SU-DHL-6 (cell line): ENCODE measurements around the gene ATAD1.

Experiments used
- H2AFZ ChIP-seq: fragments of 200-600 bp; sonication (generic); 2 replicates; pipeline ENCODE4 v1.6.1; 2014; ENCODE audit warnings: low read depth, mild to moderate bottlenecking, moderate library complexity, mixed read lengths, antibody characterized with exemption, low read length; ENCODE audit not compliant: severe bottlenecking
- H3F3A ChIP-seq: fragments of 200-600 bp; shearing (Covaris generic); 2 replicates; pipeline ENCODE4 v1.6.0; 2016; ENCODE audit warnings: antibody characterized with exemption, mild to moderate bottlenecking; ENCODE audit not compliant: insufficient read depth
- H3K27ac ChIP-seq: fragments of 200-600 bp; sonication (generic); 2 replicates; pipeline ENCODE4 v1.5.1; 2016; ENCODE audit warnings: low read depth, mild to moderate bottlenecking, low read length, moderate library complexity, mixed read lengths
- H3K27me3 ChIP-seq: fragments of 200-600 bp; sonication (generic), shearing (Covaris generic); 2 replicates; pipeline ENCODE4 v1.6.0; 2014; ENCODE audit warnings: mild to moderate bottlenecking, low read length
- H3K36me3 ChIP-seq: fragments of 200-600 bp; sonication (generic); 2 replicates; pipeline ENCODE4 v1.6.1; 2014; ENCODE audit warnings: mild to moderate bottlenecking, low read length, mixed read lengths
- H3K4me2 ChIP-seq: fragments of 300-600, 200-600 bp; shearing (Covaris generic), sonication (generic); 2 replicates; pipeline ENCODE4 v1.6.0; 2014; ENCODE audit warnings: low read length, low read depth, mild to moderate bottlenecking; ENCODE audit not compliant: poor library complexity, severe bottlenecking
- H3K4me3 ChIP-seq: fragments of 200-600 bp; sonication (generic); 2 replicates; pipeline ENCODE4 v1.5.1; 2014; ENCODE audit warnings: antibody characterized with exemption, low read length, mild to moderate bottlenecking, mixed read lengths; ENCODE audit not compliant: insufficient read depth, poor library complexity, severe bottlenecking
- H3K79me2 ChIP-seq: fragments of 200-600 bp; sonication (generic); 2 replicates; pipeline ENCODE4 v1.6.1; 2014; ENCODE audit warnings: mild to moderate bottlenecking, low read length, moderate library complexity; ENCODE audit not compliant: insufficient read depth
- H3K9ac ChIP-seq: fragments of 200-600 bp; sonication (generic); 2 replicates; pipeline ENCODE4 v1.7.0; 2014; ENCODE audit warnings: mild to moderate bottlenecking, low read length
- H3K9me2 ChIP-seq: fragments of 200-600 bp; sonication (generic); replicated peaks from 2 replicates; pipeline ENCODE4 v1.6.1; 2014; ENCODE audit warnings: low read length; ENCODE audit not compliant: insufficient read depth
- H3K9me3 ChIP-seq: fragments of 200-600 bp; sonication (generic); 2 replicates; pipeline ENCODE4 v1.6.1; 2014; ENCODE audit warnings: low read length, mixed read lengths; ENCODE audit not compliant: insufficient read depth
- H4K20me1 ChIP-seq: fragments of 200-600 bp; sonication (generic); 2 replicates; pipeline ENCODE4 v1.6.1; 2014; ENCODE audit warnings: low read depth, mild to moderate bottlenecking, antibody characterized with exemption, low read length, moderate library complexity, mixed read lengths
- CTCF ChIP-seq: fragments of 200-600 bp; sonication (generic); IDR thresholded peaks from one replicate; pipeline ENCODE4 v1.5.1; 2017; ENCODE audit warnings: antibody characterized with exemption, mild to moderate bottlenecking, low read length, moderate library complexity; ENCODE audit not compliant: insufficient read depth, poor library complexity, severe bottlenecking
- EZH2phosphoT487 ChIP-seq: fragments of 200-600 bp; sonication (generic), shearing (Covaris generic); conservative IDR thresholded peaks from 2 replicates; pipeline ENCODE4 v1.6.1; 2018; ENCODE audit warnings: mild to moderate bottlenecking, antibody characterized with exemption, low read length, moderate library complexity, mixed read lengths

The ATAD1 gene

GRCh38 chr10:87842220-87842641 is 24.2 kb upstream of the ATAD1 start:
- Histone ChIP-seq H3K9me2 (no peaks in the 10 kb centered on the region), H2AFZ (no peak overlapping the region), H3K4me3 (no peak overlapping the region), H3K9me3 (no peaks in the 10 kb centered on the region), H3K27me3 (no peaks in the 10 kb centered on the region), H3K4me2 (no peak overlapping the region), H3K9ac (no peak overlapping the region), H4K20me1 (no peaks in the 10 kb centered on the region), H3F3A (no peaks in the 10 kb centered on the region), H3K27ac (no peak overlapping the region), H3K79me2 (no peaks in the 10 kb centered on the region), H3K36me3 (no peaks in the 10 kb centered on the region)
- no peak for TF ChIP-seq EZH2phosphoT487
- TF ChIP-seq CTCF: no peak

- Histone ChIP-seq H3K27me3 (no peaks in the 10 kb centered on the region), H3K36me3 (no peaks in the 10 kb centered on the region), H3K4me2 (no peak overlapping the region), H3K9me2 (no peaks in the 10 kb centered on the region), H2AFZ (no peak overlapping the region), H3K9me3 (no peaks in the 10 kb centered on the region), H3K4me3 (no peak overlapping the region), H3K79me2 (no peaks in the 10 kb centered on the region), H3K27ac (no peak overlapping the region), H3K9ac (no peak overlapping the region), H4K20me1 (no peaks in the 10 kb centered on the region), H3F3A (no peaks in the 10 kb centered on the region)
- TF ChIP-seq EZH2phosphoT487: no peak
- TF ChIP-seq CTCF: no peak
These were observed 23.2 kb upstream of the ATAD1 start for GRCh38 chr10:87841186-87841585.

GRCh38 chr10:87838650-87839049 is 20.6 kb upstream of the ATAD1 start:
- Histone ChIP-seq H3K36me3 (no peaks in the 10 kb centered on the region), H2AFZ (no peak overlapping the region), H3F3A (no peaks in the 10 kb centered on the region), H3K4me2 (no peak overlapping the region), H4K20me1 (no peaks in the 10 kb centered on the region), H3K27me3 (no peaks in the 10 kb centered on the region), H3K4me3 (no peak overlapping the region), H3K27ac (no peak overlapping the region), H3K9me3 (no peaks in the 10 kb centered on the region), H3K79me2 (no peaks in the 10 kb centered on the region), H3K9me2 (no peaks in the 10 kb centered on the region), H3K9ac (no peak overlapping the region)
- TF ChIP-seq EZH2phosphoT487: no peak
- TF ChIP-seq CTCF: no peak

- Histone ChIP-seq H2AFZ (no peak overlapping the region), H3K9me3 (no peaks in the 10 kb centered on the region), H3F3A (no peaks in the 10 kb centered on the region), H3K9ac (no peak overlapping the region), H3K4me2 (no peak overlapping the region), H3K27me3 (no peaks in the 10 kb centered on the region), H3K9me2 (no peaks in the 10 kb centered on the region), H4K20me1 (no peaks in the 10 kb centered on the region), H3K36me3 (no peaks in the 10 kb centered on the region), H3K4me3 (no peak overlapping the region), H3K79me2 (no peaks in the 10 kb centered on the region), H3K27ac (no peak overlapping the region)
- TF ChIP-seq EZH2phosphoT487 (no peak), CTCF (no peak)
These were observed 19.4 kb upstream of the ATAD1 start for GRCh38 chr10:87837445-87837844.
